OCI-LY1 (cell line): Measurements from ENCODE around the gene XCR1.

Experiments used
- CTCF ChIP-seq: fragments of 200-600 bp; sonication (generic), shearing (Covaris generic); IDR thresholded peaks from 2 replicates; pipeline ENCODE4 v1.5.1; 2017; ENCODE audit warnings: mild to moderate bottlenecking, antibody characterized with exemption, low read length, moderate library complexity, mixed read lengths
- EZH2 ChIP-seq: fragments of 200-600 bp; sonication (generic), shearing (Covaris generic); IDR thresholded peaks from 2 replicates; pipeline ENCODE4 v1.8.0; 2017; ENCODE audit warnings: borderline replicate concordance, mixed run types, mild to moderate bottlenecking, antibody characterized with exemption, low read length, moderate library complexity, mixed read lengths

GRCh38 chr3:45991341-45991740, 35.9 kb downstream of the XCR1 start:
- no peak for TF ChIP-seq CTCF
- TF ChIP-seq EZH2: no peak
